ENCODE data around the gene MAP2K3. TPM values are rescaled to one million over a fixed set of nuclear protein-coding genes. Genes with fewer than 3 reads are reported as not detected.

The MAP2K3 gene
- polyA plus RNA-seq, 4 donors = 48.5 to 98.2 (median 73.7) TPM

- Histone ChIP-seq H3K9me3 (ENCODE audit: control insufficient read depth in 2 of 2, insufficient read depth in 1 of 2, low read depth in 1 of 2, low read length in 1 of 2) (no peaks in the 10 kb centered on the region), H3K4me1 (ENCODE audit: control insufficient read depth in 3 of 3, insufficient read depth in 2 of 3, low read depth in 1 of 3, low read length in 2 of 3) (no peaks in the 10 kb centered on the region), H3K27ac (ENCODE audit: low read depth in 1 of 3, low read length in 2 of 3) (no peak overlapping the region), H3K4me3 (ENCODE audit: low read depth in 1 of 3, low read length in 3 of 3) (no peak overlapping the region), H3K27me3 (ENCODE audit: control insufficient read depth in 3 of 3, insufficient read depth in 3 of 3, low read length in 3 of 3) (no peaks in the 10 kb centered on the region), H3K36me3 (ENCODE audit: control insufficient read depth in 3 of 3, insufficient read depth in 2 of 3, low read depth in 1 of 3, low read length in 3 of 3) (no peaks in the 10 kb centered on the region)
- no peak for DNase-seq
- FAIRE-seq = no peak
- WGBS, 3 donors = 83 to 96% (median 90%) methylated on average over 12 of the region's 12 CpGs
Measured at GRCh38 chr17:21262259-21262993, 22.1 kb upstream of the MAP2K3 start.

- no peaks in the 10 kb centered on the region for H3K27me3 ChIP-seq (ENCODE audit: control insufficient read depth in 3 of 3, insufficient read depth in 3 of 3, low read length in 3 of 3)
- H3K36me3 ChIP-seq (ENCODE audit: control insufficient read depth in 3 of 3, insufficient read depth in 2 of 3, low read depth in 1 of 3, low read length in 3 of 3) = no peaks in the 10 kb centered on the region
- H3K4me1 ChIP-seq (ENCODE audit: control insufficient read depth in 3 of 3, insufficient read depth in 2 of 3, low read depth in 1 of 3, low read length in 2 of 3) = no peaks in the 10 kb centered on the region
- FAIRE-seq (no peak), DNase-seq (no peak)
- no peak overlapping the region for H3K27ac ChIP-seq (ENCODE audit: low read depth in 1 of 3, low read length in 2 of 3)
- 45 to 65% (median 45%) methylated on average over 6 of the region's 6 CpGs for WGBS, 3 donors
- H3K9me3 ChIP-seq (ENCODE audit: control insufficient read depth in 2 of 2, insufficient read depth in 1 of 2, low read depth in 1 of 2, low read length in 1 of 2) = no peaks in the 10 kb centered on the region
- no peak overlapping the region for H3K4me3 ChIP-seq (ENCODE audit: low read depth in 1 of 3, low read length in 3 of 3)
Measured at GRCh38 chr17:21263376-21263775, 21.1 kb upstream of the MAP2K3 start.

GRCh38 chr17:21268596-21269188, 15.8 kb upstream of the MAP2K3 start:
- H3K4me3 ChIP-seq (ENCODE audit: low read depth in 1 of 3, low read length in 3 of 3) = no peak overlapping the region
- FAIRE-seq (no peak), DNase-seq (no peak)
- no peak overlapping the region for H3K27ac ChIP-seq (ENCODE audit: low read depth in 1 of 3, low read length in 2 of 3)
- no peaks in the 10 kb centered on the region for H3K9me3 ChIP-seq (ENCODE audit: control insufficient read depth in 2 of 2, insufficient read depth in 1 of 2, low read depth in 1 of 2, low read length in 1 of 2)
- WGBS, 3 donors = 72 to 75% (median 73%) methylated on average over 7 of the region's 7 CpGs
- no peaks in the 10 kb centered on the region for H3K36me3 ChIP-seq (ENCODE audit: control insufficient read depth in 3 of 3, insufficient read depth in 2 of 3, low read depth in 1 of 3, low read length in 3 of 3)
- no peaks in the 10 kb centered on the region for H3K4me1 ChIP-seq (ENCODE audit: control insufficient read depth in 3 of 3, insufficient read depth in 2 of 3, low read depth in 1 of 3, low read length in 2 of 3)
- H3K27me3 ChIP-seq (ENCODE audit: control insufficient read depth in 3 of 3, insufficient read depth in 3 of 3, low read length in 3 of 3) = no peaks in the 10 kb centered on the region

- H3K9me3 ChIP-seq (ENCODE audit: control insufficient read depth in 2 of 2, insufficient read depth in 1 of 2, low read depth in 1 of 2, low read length in 1 of 2) = no peaks in the 10 kb centered on the region
- H3K27ac ChIP-seq (ENCODE audit: low read depth in 1 of 3, low read length in 2 of 3) = no peak overlapping the region
- H3K36me3 ChIP-seq (ENCODE audit: control insufficient read depth in 3 of 3, insufficient read depth in 2 of 3, low read depth in 1 of 3, low read length in 3 of 3) = no peaks in the 10 kb centered on the region
- no peaks in the 10 kb centered on the region for H3K27me3 ChIP-seq (ENCODE audit: control insufficient read depth in 3 of 3, insufficient read depth in 3 of 3, low read length in 3 of 3)
- FAIRE-seq = no peak
- 49 to 55% (median 52%) methylated on average over 8 of the region's 8 CpGs for WGBS, 3 donors
- H3K4me1 ChIP-seq (ENCODE audit: control insufficient read depth in 3 of 3, insufficient read depth in 2 of 3, low read depth in 1 of 3, low read length in 2 of 3) = no peaks in the 10 kb centered on the region
- H3K4me3 ChIP-seq (ENCODE audit: low read depth in 1 of 3, low read length in 3 of 3) = no peak overlapping the region
- DNase-seq = no peak
Measured at GRCh38 chr17:21269394-21269793, 15.1 kb upstream of the MAP2K3 start.

GRCh38 chr17:21271454-21272183, 12.9 kb upstream of the MAP2K3 start:
- FAIRE-seq (no peak), DNase-seq (no peak)
- WGBS, 3 donors = 92 to 94% (median 92%) methylated on average over 10 of the region's 10 CpGs
- Histone ChIP-seq H3K4me1 (ENCODE audit: control insufficient read depth in 3 of 3, insufficient read depth in 2 of 3, low read depth in 1 of 3, low read length in 2 of 3) (peaks cover 0 to 10% (median 3%) of the 10 kb centered on the region in 3 donors), H3K9me3 (ENCODE audit: control insufficient read depth in 2 of 2, insufficient read depth in 1 of 2, low read depth in 1 of 2, low read length in 1 of 2) (no peaks in the 10 kb centered on the region), H3K36me3 (ENCODE audit: control insufficient read depth in 3 of 3, insufficient read depth in 2 of 3, low read depth in 1 of 3, low read length in 3 of 3) (no peaks in the 10 kb centered on the region), H3K27ac (ENCODE audit: low read depth in 1 of 3, low read length in 2 of 3) (no peak overlapping the region), H3K27me3 (ENCODE audit: control insufficient read depth in 3 of 3, insufficient read depth in 3 of 3, low read length in 3 of 3) (no peaks in the 10 kb centered on the region), H3K4me3 (ENCODE audit: low read depth in 1 of 3, low read length in 3 of 3) (no peak overlapping the region)

- H3K27ac ChIP-seq (ENCODE audit: low read depth in 1 of 3, low read length in 2 of 3) = no peak overlapping the region
- H3K27me3 ChIP-seq (ENCODE audit: control insufficient read depth in 3 of 3, insufficient read depth in 3 of 3, low read length in 3 of 3) = no peaks in the 10 kb centered on the region
- WGBS, 3 donors = 75 to 91% (median 77%) methylated on average over 3 of the region's 3 CpGs
- H3K9me3 ChIP-seq (ENCODE audit: control insufficient read depth in 2 of 2, insufficient read depth in 1 of 2, low read depth in 1 of 2, low read length in 1 of 2) = no peaks in the 10 kb centered on the region
- peaks cover 0 to 11% (median 3%) of the 10 kb centered on the region in 3 donors for H3K4me1 ChIP-seq (ENCODE audit: control insufficient read depth in 3 of 3, insufficient read depth in 2 of 3, low read depth in 1 of 3, low read length in 2 of 3)
- H3K4me3 ChIP-seq (ENCODE audit: low read depth in 1 of 3, low read length in 3 of 3) = no peak overlapping the region
- DNase-seq (no peak), FAIRE-seq (no peak)
- H3K36me3 ChIP-seq (ENCODE audit: control insufficient read depth in 3 of 3, insufficient read depth in 2 of 3, low read depth in 1 of 3, low read length in 3 of 3) = no peaks in the 10 kb centered on the region
Measured at GRCh38 chr17:21272250-21272649, 12.3 kb upstream of the MAP2K3 start.

- peaks cover 0 to 11% (median 3%) of the 10 kb centered on the region in 3 donors for H3K4me1 ChIP-seq (ENCODE audit: control insufficient read depth in 3 of 3, insufficient read depth in 2 of 3, low read depth in 1 of 3, low read length in 2 of 3)
- H3K4me3 ChIP-seq (ENCODE audit: low read depth in 1 of 3, low read length in 3 of 3) = no peak overlapping the region
- no peak overlapping the region for H3K27ac ChIP-seq (ENCODE audit: low read depth in 1 of 3, low read length in 2 of 3)
- FAIRE-seq = no peak
- no peaks in the 10 kb centered on the region for H3K9me3 ChIP-seq (ENCODE audit: control insufficient read depth in 2 of 2, insufficient read depth in 1 of 2, low read depth in 1 of 2, low read length in 1 of 2)
- peak; percentile 52 to 83 for DNase-seq
- no peaks in the 10 kb centered on the region for H3K27me3 ChIP-seq (ENCODE audit: control insufficient read depth in 3 of 3, insufficient read depth in 3 of 3, low read length in 3 of 3)
- 46 to 64% (median 52%) methylated on average over 14 of the region's 14 CpGs for WGBS, 3 donors
- no peaks in the 10 kb centered on the region for H3K36me3 ChIP-seq (ENCODE audit: control insufficient read depth in 3 of 3, insufficient read depth in 2 of 3, low read depth in 1 of 3, low read length in 3 of 3)
Measured at GRCh38 chr17:21272881-21273792, 11.4 kb upstream of the MAP2K3 start.

- FAIRE-seq (no peak), DNase-seq (no peak)
- Histone ChIP-seq H3K27ac (ENCODE audit: low read depth in 1 of 3, low read length in 2 of 3) (no peak overlapping the region), H3K4me1 (ENCODE audit: control insufficient read depth in 3 of 3, insufficient read depth in 2 of 3, low read depth in 1 of 3, low read length in 2 of 3) (peaks cover 2 to 19% (median 3%) of the 10 kb centered on the region in 3 donors), H3K27me3 (ENCODE audit: control insufficient read depth in 3 of 3, insufficient read depth in 3 of 3, low read length in 3 of 3) (no peaks in the 10 kb centered on the region), H3K9me3 (ENCODE audit: control insufficient read depth in 2 of 2, insufficient read depth in 1 of 2, low read depth in 1 of 2, low read length in 1 of 2) (no peaks in the 10 kb centered on the region), H3K4me3 (ENCODE audit: low read depth in 1 of 3, low read length in 3 of 3) (peak overlapping the region in 2 of 3 donors; percentile 51 to 52), H3K36me3 (ENCODE audit: control insufficient read depth in 3 of 3, insufficient read depth in 2 of 3, low read depth in 1 of 3, low read length in 3 of 3) (no peaks in the 10 kb centered on the region)
- WGBS, 3 donors = 19 to 29% (median 25%) methylated on average over 12 to 20 of the region's 20 CpGs
Measured at GRCh38 chr17:21275047-21275578, 9.4 kb upstream of the MAP2K3 start.

Data from small intestine (tissue), 7 donors.